Stimulated activated CD4-positive, alpha-beta T cell treated with anti-CD3 and anti-CD28 coated beads, TNF-alpha, amount 100 ng/mL, for 4 hours (primary cell): ENCODE measurements around the gene ID3.

Experiments
- DNase-seq, 3 experiments: peaks; one replicate each; pipeline ENCODE4 v3.0.0-alpha.2; 2020; ENCODE audit warnings: low read depth in 3 of 3

ID3 gene

GRCh38 chr1:23564529-23565122 lies 5.3 kb upstream of the ID3 start:
- no peak for DNase-seq

- DNase-seq = no peak
Measured at GRCh38 chr1:23563755-23564374, 4.6 kb upstream of the ID3 start.

GRCh38 chr1:23563003-23563402 lies 3.7 kb upstream of the ID3 start:
- no peak for DNase-seq

- DNase-seq = no peak
Measured at GRCh38 chr1:23562137-23562876, 3.0 kb upstream of the ID3 start.

GRCh38 chr1:23561813-23562100 lies 2.5 kb upstream of the ID3 start:
- DNase-seq = no peak

- no peak for DNase-seq
Measured at GRCh38 chr1:23561076-23561812, 1.9 kb upstream of the ID3 start.

- DNase-seq = no peak
Measured at GRCh38 chr1:23559985-23560741, 862 bp upstream of the ID3 start.

- no peak for DNase-seq
Measured at GRCh38 chr1:23558872-23559135, 497 bp downstream of the ID3 start.

GRCh38 chr1:23558140-23558871 lies 995 bp downstream of the ID3 start:
- DNase-seq = no peak

- no peak for DNase-seq
Measured at GRCh38 chr1:23557471-23558124, 1.7 kb downstream of the ID3 start.

GRCh38 chr1:23556635-23557470 lies 2.4 kb downstream of the ID3 start:
- no peak for DNase-seq

GRCh38 chr1:23555986-23556634 lies 3.2 kb downstream of the ID3 start:
- DNase-seq = no peak

GRCh38 chr1:23555270-23555985 lies 3.9 kb downstream of the ID3 start:
- no peak for DNase-seq

- DNase-seq = peak; percentile 70 to 78 (median 71)
Measured at GRCh38 chr1:23554481-23555269, 4.6 kb downstream of the ID3 start.

- DNase-seq = no peak
Measured at GRCh38 chr1:23554127-23554480, 5.2 kb downstream of the ID3 start.

- DNase-seq = no peak
Measured at GRCh38 chr1:23553231-23554126, 5.8 kb downstream of the ID3 start.

GRCh38 chr1:23551849-23552248 lies 7.5 kb downstream of the ID3 start:
- no peak for DNase-seq
